GM18526 (cell line): ENCODE results near the gene ACAT2.

ENCODE experiments used
- POLR2A ChIP-seq: IDR thresholded peaks from 3 replicates; pipeline ENCODE4 v1.6.1; 2011; ENCODE audit not compliant: insufficient read length; ENCODE audit errors: extremely low read depth

ACAT2 gene

DNA sequence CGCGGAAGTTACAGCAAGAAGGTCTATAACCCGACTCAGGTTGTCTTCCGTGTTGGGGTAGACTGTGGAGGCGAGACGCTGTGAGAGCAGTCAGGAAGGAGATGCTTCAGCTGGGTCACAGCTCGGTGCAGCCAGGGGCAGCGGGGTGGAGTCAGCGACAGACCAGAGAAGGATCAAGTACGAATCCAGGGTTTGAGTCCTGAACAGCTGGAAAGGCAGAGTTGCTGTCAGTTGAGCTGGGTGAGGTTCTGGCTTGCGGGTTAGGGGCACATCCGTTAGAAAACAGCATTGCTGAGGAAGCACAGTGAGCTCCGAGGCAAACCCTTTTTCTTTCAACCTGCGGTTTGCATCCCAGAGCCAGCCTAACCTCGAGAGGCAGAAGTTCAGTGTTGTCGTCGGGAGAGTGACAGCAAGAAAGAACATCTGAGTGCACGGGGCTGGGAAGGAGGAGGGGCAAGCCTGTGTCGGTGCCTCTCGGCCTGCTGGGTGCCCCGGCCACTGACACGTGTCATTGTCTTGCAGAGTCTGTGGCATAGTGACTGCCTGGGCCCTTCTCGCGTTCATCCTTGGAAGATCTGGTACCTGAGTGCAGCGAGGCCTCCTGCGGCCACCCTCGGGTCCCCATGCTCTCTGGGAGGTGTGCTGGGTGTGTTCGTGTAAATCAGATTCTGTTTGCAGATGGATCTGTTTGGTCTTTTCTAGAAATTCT is 58.2 kb downstream of the ACAT2 start:
- no peak for TF ChIP-seq POLR2A

DNA sequence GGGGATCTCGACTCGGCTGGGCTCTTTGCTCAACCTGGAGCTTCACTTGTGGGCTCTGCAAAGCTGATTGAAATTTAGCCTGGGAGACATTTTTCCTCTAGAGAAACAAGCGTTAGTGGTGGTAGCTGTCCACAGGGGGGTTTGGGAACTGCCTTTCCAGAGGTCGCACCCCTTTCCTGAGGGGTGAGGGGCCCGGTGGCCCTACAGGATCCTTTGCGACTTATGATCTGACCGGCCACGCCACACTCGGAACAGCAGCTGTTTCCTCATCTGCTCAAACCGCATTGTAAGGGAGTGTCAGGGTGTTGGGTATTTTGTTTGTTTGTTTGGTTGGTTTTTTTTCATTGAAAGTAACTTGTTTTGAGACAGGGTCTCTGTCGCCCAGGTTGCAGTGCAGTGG is 59.3 kb downstream of the ACAT2 start:
- no peak for TF ChIP-seq POLR2A

GRCh38 chr6:159821726-159822125 is 59.9 kb downstream of the ACAT2 start:
- TF ChIP-seq POLR2A, result no peak

DNA sequence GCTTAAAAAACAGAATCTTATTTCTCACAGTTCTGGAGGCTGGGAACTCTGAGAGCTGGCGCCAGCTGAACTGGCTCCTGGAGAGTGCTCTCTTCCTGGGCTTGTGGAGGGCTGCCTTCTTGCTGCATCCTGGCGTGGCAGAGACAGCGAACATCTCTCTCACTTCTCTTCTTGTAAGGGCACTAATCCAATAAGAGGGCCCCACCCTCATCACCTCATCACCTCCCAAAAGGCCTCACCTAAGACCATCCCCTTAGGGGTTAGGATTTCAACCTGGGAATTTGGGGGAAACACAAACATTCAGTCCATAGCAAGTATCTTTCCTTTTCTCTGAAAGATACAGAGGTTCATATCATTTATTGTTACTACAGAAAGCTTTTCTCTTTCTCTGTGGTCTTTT is 62.1 kb downstream of the ACAT2 start:
- TF ChIP-seq POLR2A, result no peak

- no peak for TF ChIP-seq POLR2A
Measured at GRCh38 chr6:159826004-159826403, 64.2 kb downstream of the ACAT2 start.

GRCh38 chr6:159826968-159827647 is 65.3 kb downstream of the ACAT2 start:
- TF ChIP-seq POLR2A, result no peak

DNA sequence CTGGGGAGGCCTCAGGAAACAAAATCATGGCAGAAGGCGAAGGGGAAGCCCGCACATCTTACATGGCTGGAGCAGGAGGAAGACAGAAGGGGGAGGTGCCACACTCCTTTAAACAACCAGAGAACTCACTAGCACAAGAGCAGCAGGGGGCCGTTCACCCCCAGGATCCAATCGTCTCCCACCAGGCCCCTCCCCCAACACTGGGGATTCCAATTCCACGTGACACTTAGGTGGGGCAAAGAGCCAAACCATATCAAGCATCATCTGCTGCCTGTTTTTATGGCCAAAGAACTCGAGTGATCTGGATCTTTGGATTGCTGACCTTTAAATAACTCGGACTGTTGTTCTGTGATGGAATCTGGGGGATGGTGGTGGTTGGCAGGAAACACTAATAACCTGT is 66.2 kb downstream of the ACAT2 start:
- no peak for TF ChIP-seq POLR2A
